Measurements from ENCODE around the gene NGEF.

DNA sequence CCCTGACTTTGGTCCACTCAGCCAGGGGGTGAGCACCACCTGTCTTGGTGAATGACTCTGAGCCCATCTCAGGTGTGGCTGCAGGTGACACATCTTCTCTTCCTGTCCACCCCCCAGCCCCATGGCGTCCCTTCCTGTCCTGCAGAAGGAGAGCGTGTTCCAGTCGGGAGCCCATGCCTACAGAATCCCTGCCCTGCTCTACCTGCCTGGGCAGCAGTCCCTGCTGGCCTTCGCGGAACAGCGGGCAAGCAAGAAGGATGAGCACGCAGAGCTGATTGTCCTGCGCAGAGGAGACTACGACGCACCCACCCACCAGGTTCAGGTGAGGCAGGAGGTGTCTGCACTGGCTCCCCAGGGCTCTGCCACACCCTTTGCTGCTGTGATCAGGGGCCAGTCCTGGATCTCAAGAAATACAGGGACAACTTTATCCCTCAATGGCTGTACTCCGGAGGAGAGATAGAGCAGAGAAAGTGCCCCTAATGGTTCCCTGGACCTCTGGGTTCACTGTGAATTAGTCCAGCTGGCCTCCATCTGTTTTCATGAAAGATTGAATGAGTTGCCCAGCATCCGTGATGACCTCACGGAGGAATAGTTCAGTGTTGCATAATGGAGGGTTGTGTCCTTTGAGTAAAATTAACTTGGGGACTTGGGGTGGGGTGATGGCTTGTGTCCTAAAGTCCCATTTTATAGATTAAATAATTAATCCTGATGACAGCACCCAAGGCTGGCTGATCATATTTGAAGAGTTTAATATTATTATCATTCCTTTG is 19.7 kb upstream of the NGEF start, which contains the start of gene NEU2:
- no peak for TF ChIP-seq POLR2A (IDR thresholded peaks at IDR 0.05)
- TF ChIP-seq, protein P1, sequence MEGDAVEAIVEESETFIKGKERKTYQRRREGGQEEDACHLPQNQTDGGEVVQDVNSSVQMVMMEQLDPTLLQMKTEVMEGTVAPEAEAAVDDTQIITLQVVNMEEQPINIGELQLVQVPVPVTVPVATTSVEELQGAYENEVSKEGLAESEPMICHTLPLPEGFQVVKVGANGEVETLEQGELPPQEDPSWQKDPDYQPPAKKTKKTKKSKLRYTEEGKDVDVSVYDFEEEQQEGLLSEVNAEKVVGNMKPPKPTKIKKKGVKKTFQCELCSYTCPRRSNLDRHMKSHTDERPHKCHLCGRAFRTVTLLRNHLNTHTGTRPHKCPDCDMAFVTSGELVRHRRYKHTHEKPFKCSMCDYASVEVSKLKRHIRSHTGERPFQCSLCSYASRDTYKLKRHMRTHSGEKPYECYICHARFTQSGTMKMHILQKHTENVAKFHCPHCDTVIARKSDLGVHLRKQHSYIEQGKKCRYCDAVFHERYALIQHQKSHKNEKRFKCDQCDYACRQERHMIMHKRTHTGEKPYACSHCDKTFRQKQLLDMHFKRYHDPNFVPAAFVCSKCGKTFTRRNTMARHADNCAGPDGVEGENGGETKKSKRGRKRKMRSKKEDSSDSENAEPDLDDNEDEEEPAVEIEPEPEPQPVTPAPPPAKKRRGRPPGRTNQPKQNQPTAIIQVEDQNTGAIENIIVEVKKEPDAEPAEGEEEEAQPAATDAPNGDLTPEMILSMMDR (IDR thresholded peaks at IDR 0.05) = no peak
- TF ChIP-seq POLR2AphosphoS5 (IDR thresholded peaks at IDR 0.05) = no peak
- no peak for TF ChIP-seq EP300 (IDR thresholded peaks at IDR 0.05)

Data from suprapubic skin (tissue), 4 donors.